ENCODE data around the gene SMLR1.

Gene SMLR1

GRCh38 chr6:130836055-130836640 is 8.9 kb downstream of the SMLR1 start:
- Histone ChIP-seq H3K27me3 (ENCODE audit: control insufficient read depth, insufficient read depth, low read length) (no peaks in the 10 kb centered on the region), H3K4me2 (ENCODE audit: low read length) (no peak overlapping the region), H3K4me3 (ENCODE audit: low read depth, low read length) (no peak overlapping the region), H3K4me1 (no peaks in the 10 kb centered on the region), H2AFZ (no peak overlapping the region), H3K9ac (no peak overlapping the region), H3K36me3 (ENCODE audit: control insufficient read depth, insufficient read depth, low read length) (no peaks in the 10 kb centered on the region), H3K9me3 (ENCODE audit: control insufficient read depth, low read length) (no peaks in the 10 kb centered on the region), H3K27ac (no peak overlapping the region), H3K79me2 (no peaks in the 10 kb centered on the region)
- TF ChIP-seq, protein P1, sequence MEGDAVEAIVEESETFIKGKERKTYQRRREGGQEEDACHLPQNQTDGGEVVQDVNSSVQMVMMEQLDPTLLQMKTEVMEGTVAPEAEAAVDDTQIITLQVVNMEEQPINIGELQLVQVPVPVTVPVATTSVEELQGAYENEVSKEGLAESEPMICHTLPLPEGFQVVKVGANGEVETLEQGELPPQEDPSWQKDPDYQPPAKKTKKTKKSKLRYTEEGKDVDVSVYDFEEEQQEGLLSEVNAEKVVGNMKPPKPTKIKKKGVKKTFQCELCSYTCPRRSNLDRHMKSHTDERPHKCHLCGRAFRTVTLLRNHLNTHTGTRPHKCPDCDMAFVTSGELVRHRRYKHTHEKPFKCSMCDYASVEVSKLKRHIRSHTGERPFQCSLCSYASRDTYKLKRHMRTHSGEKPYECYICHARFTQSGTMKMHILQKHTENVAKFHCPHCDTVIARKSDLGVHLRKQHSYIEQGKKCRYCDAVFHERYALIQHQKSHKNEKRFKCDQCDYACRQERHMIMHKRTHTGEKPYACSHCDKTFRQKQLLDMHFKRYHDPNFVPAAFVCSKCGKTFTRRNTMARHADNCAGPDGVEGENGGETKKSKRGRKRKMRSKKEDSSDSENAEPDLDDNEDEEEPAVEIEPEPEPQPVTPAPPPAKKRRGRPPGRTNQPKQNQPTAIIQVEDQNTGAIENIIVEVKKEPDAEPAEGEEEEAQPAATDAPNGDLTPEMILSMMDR (IDR thresholded peaks at IDR 0.05), result no peak

DNA sequence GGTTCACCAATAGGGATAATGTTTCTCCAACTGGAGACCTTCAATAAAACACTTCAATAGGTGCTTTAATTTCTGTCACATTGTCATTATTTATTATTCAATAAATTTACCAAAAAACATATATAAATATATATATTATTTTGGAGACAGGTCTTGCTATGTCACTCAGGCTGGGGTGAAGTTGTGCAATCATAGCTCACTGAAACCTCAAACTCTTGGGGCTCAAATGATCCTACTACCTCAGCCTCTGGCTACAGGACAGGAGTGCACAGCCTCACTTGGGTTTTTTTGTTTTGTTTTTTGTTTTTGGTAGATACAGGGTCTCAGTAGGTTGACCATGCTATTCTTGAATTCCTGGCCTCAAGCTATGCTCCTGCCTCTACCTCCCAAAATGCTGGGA is 9.9 kb downstream of the SMLR1 start:
- Histone ChIP-seq H3K9me3 (ENCODE audit: control insufficient read depth, low read length) (no peaks in the 10 kb centered on the region), H3K4me2 (ENCODE audit: low read length) (no peak overlapping the region), H3K79me2 (no peaks in the 10 kb centered on the region), H2AFZ (no peak overlapping the region), H3K27me3 (ENCODE audit: control insufficient read depth, insufficient read depth, low read length) (no peaks in the 10 kb centered on the region), H3K36me3 (ENCODE audit: control insufficient read depth, insufficient read depth, low read length) (no peaks in the 10 kb centered on the region), H3K9ac (no peak overlapping the region), H3K27ac (no peak overlapping the region), H3K4me1 (no peaks in the 10 kb centered on the region), H3K4me3 (ENCODE audit: low read depth, low read length) (no peak overlapping the region)
- TF ChIP-seq, protein P1 (IDR thresholded peaks at IDR 0.05), result no peak

DNA sequence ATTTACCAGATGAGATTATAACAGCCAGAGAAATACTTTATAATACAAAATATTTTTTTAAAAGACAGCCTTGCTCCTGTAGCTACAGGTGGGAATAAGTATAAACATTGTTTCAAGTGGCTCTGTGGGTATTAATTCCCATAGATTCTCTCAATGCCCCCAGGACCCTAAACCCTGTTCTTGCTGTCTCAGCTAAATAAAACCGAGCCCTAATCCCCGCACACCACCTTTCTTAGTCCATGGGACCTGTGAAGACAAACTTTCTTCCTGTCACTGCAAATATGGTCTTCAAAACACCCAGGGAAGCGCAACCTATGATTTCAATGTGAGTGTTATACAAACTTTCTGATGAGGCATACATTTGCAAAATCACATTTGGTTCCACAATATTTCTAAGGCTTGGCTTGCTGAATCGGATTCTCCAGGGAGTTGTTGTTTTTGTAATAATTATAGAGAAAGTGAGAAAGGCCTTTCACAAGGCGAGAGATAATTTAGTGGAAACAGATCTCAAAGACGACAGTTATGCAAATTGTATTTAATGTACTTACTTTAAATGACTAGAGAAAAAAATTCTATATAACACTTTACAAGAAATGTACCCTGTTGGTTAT is 11.1 kb downstream of the SMLR1 start:
- H3K36me3 ChIP-seq (ENCODE audit: control insufficient read depth, insufficient read depth, low read length), result no peaks in the 10 kb centered on the region
- TF ChIP-seq, protein P1 (IDR thresholded peaks at IDR 0.05), result no peak
- H3K27ac ChIP-seq, result no peak overlapping the region
- no peaks in the 10 kb centered on the region for H3K27me3 ChIP-seq (ENCODE audit: control insufficient read depth, insufficient read depth, low read length)
- no peak overlapping the region for H3K4me2 ChIP-seq (ENCODE audit: low read length)
- H3K9me3 ChIP-seq (ENCODE audit: control insufficient read depth, low read length), result no peaks in the 10 kb centered on the region
- H3K79me2 ChIP-seq, result no peaks in the 10 kb centered on the region
- H2AFZ ChIP-seq, result no peak overlapping the region
- no peaks in the 10 kb centered on the region for H3K4me1 ChIP-seq
- H3K4me3 ChIP-seq (ENCODE audit: low read depth, low read length), result no peak overlapping the region
- no peak overlapping the region for H3K9ac ChIP-seq

DNA sequence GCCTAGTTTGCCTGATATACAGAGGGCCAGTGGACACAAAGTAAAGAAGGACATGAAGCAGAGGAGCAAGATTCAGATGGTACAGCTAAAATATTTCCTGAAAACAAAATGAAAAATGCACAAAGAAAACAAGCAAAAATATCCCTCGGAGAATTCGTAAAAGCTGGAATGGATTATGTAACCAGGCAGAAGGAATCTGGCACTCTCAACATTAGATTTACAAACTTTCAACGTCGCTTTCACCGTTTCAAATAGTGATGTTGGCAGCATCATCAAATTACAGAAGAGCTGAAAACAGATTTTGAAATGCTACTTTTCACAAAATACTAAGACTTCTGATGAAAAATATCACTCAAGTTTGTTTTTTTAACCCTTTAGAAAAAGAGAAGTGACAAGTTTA is 11.7 kb downstream of the SMLR1 start:
- Histone ChIP-seq H3K4me3 (ENCODE audit: low read depth, low read length) (no peak overlapping the region), H3K79me2 (no peaks in the 10 kb centered on the region), H3K9ac (no peak overlapping the region), H3K4me1 (no peaks in the 10 kb centered on the region), H3K9me3 (ENCODE audit: control insufficient read depth, low read length) (no peaks in the 10 kb centered on the region), H3K36me3 (ENCODE audit: control insufficient read depth, insufficient read depth, low read length) (no peaks in the 10 kb centered on the region), H2AFZ (no peak overlapping the region), H3K27me3 (ENCODE audit: control insufficient read depth, insufficient read depth, low read length) (no peaks in the 10 kb centered on the region), H3K4me2 (ENCODE audit: low read length) (no peak overlapping the region), H3K27ac (no peak overlapping the region)
- TF ChIP-seq, protein P1 (IDR thresholded peaks at IDR 0.05), result no peak

DNA sequence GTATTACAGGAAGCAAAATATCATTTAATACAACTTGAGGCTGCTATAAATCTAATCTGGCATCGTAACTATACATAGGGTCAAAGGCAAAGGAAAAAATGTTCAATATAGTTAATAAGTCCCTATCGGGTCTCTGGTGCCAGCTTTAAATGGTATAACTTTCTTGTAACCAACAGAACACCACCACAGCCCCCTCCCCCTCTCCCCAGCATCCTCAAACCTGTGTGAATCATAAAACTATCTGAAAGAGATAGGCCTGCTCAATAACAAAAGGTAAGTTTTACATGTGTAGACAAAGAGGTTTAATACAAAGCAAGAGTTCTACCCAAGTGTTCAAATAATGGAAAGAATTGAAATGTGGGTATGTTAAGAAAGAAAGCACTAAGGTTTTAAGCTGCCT is 12.2 kb downstream of the SMLR1 start:
- H3K9me3 ChIP-seq (ENCODE audit: control insufficient read depth, low read length), result no peaks in the 10 kb centered on the region
- no peak overlapping the region for H2AFZ ChIP-seq
- no peak overlapping the region for H3K4me3 ChIP-seq (ENCODE audit: low read depth, low read length)
- no peak overlapping the region for H3K9ac ChIP-seq
- H3K36me3 ChIP-seq (ENCODE audit: control insufficient read depth, insufficient read depth, low read length), result no peaks in the 10 kb centered on the region
- H3K79me2 ChIP-seq, result no peaks in the 10 kb centered on the region
- H3K4me2 ChIP-seq (ENCODE audit: low read length), result no peak overlapping the region
- no peaks in the 10 kb centered on the region for H3K4me1 ChIP-seq
- no peak overlapping the region for H3K27ac ChIP-seq
- no peaks in the 10 kb centered on the region for H3K27me3 ChIP-seq (ENCODE audit: control insufficient read depth, insufficient read depth, low read length)
- TF ChIP-seq, protein P1 (IDR thresholded peaks at IDR 0.05), result no peak
